ENCODE results near the gene CLCN3. TPM values are rescaled to one million over a fixed set of nuclear protein-coding genes. Genes with fewer than 3 reads are reported as not detected.
A peak's percentile ranks its signal among the peaks of the same experiment; 100 is the strongest.

The CLCN3 gene
- polyA plus RNA-seq, 3 donors from 2014 or later: 4.7 to 12.6 (median 9.2) TPM

GRCh38 chr4:169604903-169605331 is 15.5 kb upstream of the CLCN3 start:
- H3K9me3 Mint-ChIP-seq: no peaks in the 10 kb centered on the region
- H3K4me3 Mint-ChIP-seq: no peak overlapping the region
- peaks cover 7 to 18% (median 14%) of the 10 kb centered on the region in 3 donors for H3K36me3 Mint-ChIP-seq
- peak overlapping the region in 3 of 6 donors; percentile 21 to 27 (median 24) for H3K27ac Mint-ChIP-seq
- DNase-seq: no peak
- peaks cover 4 to 41% of the 10 kb centered on the region in 2 donors for H3K4me1 Mint-ChIP-seq
- no peaks in the 10 kb centered on the region for H3K27me3 Mint-ChIP-seq (ENCODE audit: low read depth in 3 of 3)

DNA sequence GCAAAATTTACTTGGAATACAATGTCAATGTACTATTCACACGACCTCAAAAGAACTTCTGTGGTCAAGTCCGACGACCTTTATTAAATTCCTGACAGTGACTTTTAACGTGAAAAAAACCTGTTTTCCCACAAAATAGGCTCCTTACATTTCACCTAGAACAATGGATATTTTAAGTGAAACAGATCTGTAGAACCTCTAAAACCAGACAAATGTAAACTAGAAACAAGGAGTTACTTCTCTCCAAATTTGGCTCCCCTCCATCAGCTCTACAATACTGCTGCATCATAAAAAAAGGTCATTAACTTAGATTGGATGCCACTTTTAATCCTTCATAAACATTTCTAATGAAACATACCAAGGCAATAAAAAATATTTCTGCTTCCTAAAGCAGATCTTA is 9.2 kb upstream of the CLCN3 start:
- peak overlapping the region; percentile 22 to 99 (median 94) for H3K4me3 Mint-ChIP-seq

DNA sequence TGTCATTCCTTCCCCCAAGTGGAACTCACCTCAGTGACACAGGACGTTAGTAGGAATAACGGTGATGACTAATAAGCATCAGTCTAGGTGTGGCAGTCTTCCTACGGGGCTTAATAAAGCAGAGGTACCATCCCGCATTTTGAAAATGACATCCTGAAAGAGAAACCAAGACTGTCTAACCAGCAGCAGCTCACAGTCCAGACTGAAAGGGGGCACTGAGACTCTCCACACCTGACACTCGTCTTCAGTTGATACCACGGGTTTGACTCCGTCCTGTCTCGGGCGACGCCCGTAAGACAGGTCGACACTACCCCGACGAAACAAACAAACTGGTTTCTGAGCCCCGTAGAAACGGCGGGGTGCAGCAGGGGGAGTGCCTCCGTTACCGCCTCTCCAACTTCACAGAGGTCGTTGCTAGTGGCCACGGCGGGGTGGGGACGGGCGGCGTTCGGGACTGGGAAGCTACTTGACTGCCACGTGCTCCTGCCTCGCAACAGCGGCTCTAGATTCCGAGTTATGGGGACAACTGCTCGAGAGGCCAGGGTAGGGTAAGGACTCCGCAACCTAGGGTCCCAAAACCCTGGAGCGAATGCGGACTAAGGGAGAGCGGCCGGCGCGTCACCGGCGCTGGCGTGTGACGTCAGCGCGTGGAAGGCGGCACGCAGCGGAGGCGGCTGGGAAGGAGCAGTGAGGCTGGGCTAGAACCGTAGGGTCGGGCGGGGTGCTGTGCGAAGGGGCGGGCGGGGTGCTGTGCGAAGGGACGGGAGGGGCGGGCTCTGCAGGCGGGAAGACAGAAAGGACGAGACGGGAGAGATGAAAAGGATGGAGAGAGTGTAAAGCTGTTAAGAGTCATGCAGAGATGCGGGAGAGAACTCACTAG is 8.1 kb upstream of the CLCN3 start, which contains the start of gene NEK1:
Gene NEK1 (minus strand): TSS at position 593 of the 880 bp plus-strand sequence. CDS start 9,953 bp downstream, outside the sequence.
- Mint-ChIP-seq H3K27me3 (ENCODE audit: low read depth in 3 of 3) (peaks cover 6 to 10% (median 8%) of the 10 kb centered on the region in 3 donors), H3K4me3 (peak within 1 kb of the TSS; percentile 91 to 99 (median 95)), H3K4me1 (peaks cover 28 to 39% of the 10 kb centered on the region in 2 donors), H3K27ac (peak within 1 kb of the TSS; percentile 96 to 100 (median 100)), H3K36me3 (peaks cover 0 to under 1% (median 0%) of the 10 kb centered on the region in 3 donors), H3K9me3 (no peaks in the 10 kb centered on the region)
- peak; percentile 87 to 89 (median 89) for DNase-seq

More for the DNA sequence above, 9.2 kb upstream of the CLCN3 start:
- Mint-ChIP-seq H3K27ac (peak overlapping the region; percentile 96 to 100 (median 100)), H3K4me1 (peaks cover 28 to 49% of the 10 kb centered on the region in 2 donors), H3K36me3 (peaks cover 0 to 8% (median 4%) of the 10 kb centered on the region in 3 donors), H3K9me3 (no peaks in the 10 kb centered on the region), H3K27me3 (ENCODE audit: low read depth in 3 of 3) (peaks cover 6 to 10% (median 8%) of the 10 kb centered on the region in 3 donors)
- DNase-seq: no peak

DNA sequence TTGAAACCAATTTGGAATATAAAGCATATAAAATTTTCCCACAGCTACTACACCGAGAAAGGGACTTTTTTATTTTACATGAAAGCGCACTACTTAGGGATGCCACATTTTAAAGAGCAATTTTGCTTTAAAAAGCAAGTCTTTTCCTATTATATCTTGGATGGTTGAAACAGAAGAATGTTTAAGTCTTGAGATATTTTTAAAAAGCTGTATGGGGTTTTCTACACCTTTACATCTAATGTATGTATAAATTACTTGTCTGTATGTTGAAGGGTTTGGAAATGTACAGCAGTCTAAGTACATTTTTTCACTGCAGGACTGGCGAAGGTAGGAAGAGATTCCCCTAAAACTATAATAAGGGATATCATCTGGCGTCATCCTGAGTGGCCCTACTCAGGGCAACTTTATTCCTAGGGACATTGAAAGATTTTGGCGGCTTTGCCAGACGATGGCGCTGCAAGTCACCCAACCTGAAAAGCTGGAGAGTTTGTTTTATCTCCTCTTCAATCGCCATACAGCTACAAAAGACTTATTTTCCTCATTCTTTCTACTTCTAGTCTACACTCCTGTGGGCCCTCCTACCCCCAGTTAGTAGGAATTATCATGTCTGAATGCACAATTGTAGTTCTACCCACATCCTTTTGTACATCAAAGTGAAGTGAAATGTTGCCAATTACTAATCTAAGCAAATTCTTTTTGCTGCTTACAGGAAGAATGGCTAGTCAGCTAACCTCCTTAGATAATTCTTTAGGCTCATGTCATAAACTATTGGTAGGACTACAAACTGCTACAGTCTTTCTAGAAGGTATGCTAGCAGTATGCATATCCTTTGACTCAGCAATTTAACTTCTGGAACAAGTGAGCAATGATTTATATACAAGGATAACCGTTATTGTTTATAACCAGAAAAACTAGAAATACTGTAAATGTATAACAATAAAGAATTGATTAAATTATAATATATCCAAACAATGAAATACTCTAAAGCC is 7.2 kb upstream of the CLCN3 start:
- Mint-ChIP-seq H3K27ac (peak overlapping the region; percentile 96 to 100 (median 100)), H3K27me3 (ENCODE audit: low read depth in 3 of 3) (peaks cover 6 to 10% (median 8%) of the 10 kb centered on the region in 3 donors), H3K4me1 (peaks cover 28 to 39% of the 10 kb centered on the region in 2 donors), H3K36me3 (no peaks in the 10 kb centered on the region), H3K4me3 (peak overlapping the region; percentile 91 to 99 (median 95)), H3K9me3 (no peaks in the 10 kb centered on the region)
- peak; percentile 67 to 70 (median 69) for DNase-seq

- no peaks in the 10 kb centered on the region for H3K36me3 Mint-ChIP-seq
- H3K27ac Mint-ChIP-seq: peak overlapping the region in 2 of 6 donors; percentile 24 to 37
- no peaks in the 10 kb centered on the region for H3K9me3 Mint-ChIP-seq
- H3K27me3 Mint-ChIP-seq (ENCODE audit: low read depth in 3 of 3): peaks cover 17 to 22% (median 20%) of the 10 kb centered on the region in 3 donors
- H3K4me3 Mint-ChIP-seq: no peak overlapping the region
- H3K4me1 Mint-ChIP-seq: peaks cover 44 to 53% of the 10 kb centered on the region in 2 donors
- DNase-seq: no peak
Measured at GRCh38 chr4:169615467-169616106, 4.8 kb upstream of the CLCN3 start.

DNA sequence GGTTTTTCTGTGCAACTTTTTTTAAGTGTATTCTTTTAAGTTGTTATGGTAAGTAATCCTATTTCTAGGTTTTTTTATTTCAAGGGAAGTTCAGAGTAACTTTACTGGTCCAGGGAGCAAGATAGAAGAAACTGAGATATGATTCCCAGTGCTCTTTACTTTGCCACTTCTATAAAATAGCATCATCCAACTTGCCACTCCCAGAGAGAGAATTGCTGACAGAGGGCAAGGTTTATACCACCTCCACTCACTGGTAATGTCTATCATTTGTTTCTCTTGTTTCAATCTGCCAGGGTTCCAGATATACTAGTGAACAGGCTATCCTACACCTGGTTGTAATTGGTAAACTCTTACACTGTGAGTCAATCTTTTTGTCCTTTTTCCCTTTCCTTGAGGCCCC is 3.5 kb upstream of the CLCN3 start:
- Mint-ChIP-seq H3K36me3 (no peaks in the 10 kb centered on the region), H3K9me3 (no peaks in the 10 kb centered on the region), H3K27ac (peak overlapping the region in 2 of 6 donors; percentile 6 to 79), H3K4me1 (peaks cover 44 to 53% of the 10 kb centered on the region in 2 donors), H3K4me3 (no peak overlapping the region), H3K27me3 (ENCODE audit: low read depth in 3 of 3) (peaks cover 20 to 28% (median 22%) of the 10 kb centered on the region in 3 donors)
- no peak for DNase-seq

DNA sequence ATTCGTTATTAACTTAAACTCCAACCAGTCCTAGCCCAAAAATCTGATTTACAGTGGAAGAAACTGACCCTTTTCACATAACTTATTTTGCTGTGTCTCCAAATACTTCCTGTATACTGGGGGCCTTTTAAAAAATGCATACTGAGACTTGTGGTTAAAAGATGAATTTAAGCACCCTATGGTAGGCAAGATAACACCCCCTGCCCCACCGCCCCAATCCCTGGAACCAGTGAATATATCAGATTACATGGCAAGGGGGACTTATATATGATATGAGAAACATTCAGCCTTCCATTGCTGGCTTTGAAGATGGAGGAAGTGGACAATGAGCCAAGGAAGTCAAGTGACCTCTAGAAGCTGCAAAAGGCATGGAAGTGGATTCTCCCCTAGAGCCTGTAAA is 3.1 kb upstream of the CLCN3 start:
- no peak for DNase-seq
- Mint-ChIP-seq H3K36me3 (no peaks in the 10 kb centered on the region), H3K4me3 (no peak overlapping the region), H3K9me3 (no peaks in the 10 kb centered on the region), H3K27ac (peak overlapping the region in 4 of 6 donors; percentile 6 to 79 (median 60)), H3K27me3 (ENCODE audit: low read depth in 3 of 3) (peaks cover 22 to 27% (median 22%) of the 10 kb centered on the region in 3 donors), H3K4me1 (peaks cover 44 to 53% of the 10 kb centered on the region in 2 donors)

- peak overlapping the region; percentile 98 to 100 (median 100) for H3K27ac Mint-ChIP-seq
- peaks cover 19 to 23% (median 21%) of the 10 kb centered on the region in 3 donors for H3K27me3 Mint-ChIP-seq (ENCODE audit: low read depth in 3 of 3)
- H3K4me1 Mint-ChIP-seq: peaks cover 44 to 53% of the 10 kb centered on the region in 2 donors
- H3K36me3 Mint-ChIP-seq: no peaks in the 10 kb centered on the region
- peak overlapping the region in 3 of 5 donors; percentile 34 to 99 (median 94) for H3K4me3 Mint-ChIP-seq
- DNase-seq: no peak
- H3K9me3 Mint-ChIP-seq: no peaks in the 10 kb centered on the region
Measured at GRCh38 chr4:169618286-169618685, 2.1 kb upstream of the CLCN3 start.

GRCh38 chr4:169618986-169619385 is 1.4 kb upstream of the CLCN3 start:
- peaks cover 19 to 23% (median 21%) of the 10 kb centered on the region in 3 donors for H3K27me3 Mint-ChIP-seq (ENCODE audit: low read depth in 3 of 3)
- H3K9me3 Mint-ChIP-seq: no peaks in the 10 kb centered on the region
- peak overlapping the region; percentile 94 to 100 (median 99) for H3K4me3 Mint-ChIP-seq
- no peaks in the 10 kb centered on the region for H3K36me3 Mint-ChIP-seq
- peaks cover 46 to 56% of the 10 kb centered on the region in 2 donors for H3K4me1 Mint-ChIP-seq
- H3K27ac Mint-ChIP-seq: peak overlapping the region; percentile 98 to 100 (median 100)
- DNase-seq: no peak

DNA sequence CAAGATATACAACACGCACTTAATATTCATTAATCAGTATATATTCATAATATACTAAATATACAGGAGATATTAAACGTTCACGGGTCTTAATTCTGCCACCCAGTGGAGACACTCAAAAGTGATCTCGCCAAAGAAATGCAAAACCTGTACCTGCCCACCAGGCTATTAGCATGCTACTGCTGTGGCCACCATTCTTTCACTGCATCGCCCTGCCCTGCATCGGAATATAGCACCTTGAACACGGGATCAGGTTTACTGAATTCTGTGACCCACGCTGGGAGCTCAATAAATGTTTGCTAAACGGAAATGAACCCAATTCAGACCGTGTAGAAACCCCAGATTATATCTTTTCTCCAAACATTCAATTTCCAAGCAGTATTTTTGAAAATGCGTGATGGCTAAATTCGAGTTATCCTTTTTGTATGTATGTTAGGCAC is 840 bp upstream of the CLCN3 start:
- Mint-ChIP-seq H3K9me3 (no peaks in the 10 kb centered on the region), H3K36me3 (no peaks in the 10 kb centered on the region), H3K27ac (peak overlapping the region; percentile 98 to 100 (median 100)), H3K4me3 (peak overlapping the region; percentile 94 to 100 (median 99)), H3K27me3 (ENCODE audit: low read depth in 3 of 3) (peaks cover 19 to 23% (median 21%) of the 10 kb centered on the region in 3 donors), H3K4me1 (peaks cover 46 to 56% of the 10 kb centered on the region in 2 donors)
- DNase-seq: peak; percentile 61 to 67 (median 64)

- H3K9me3 Mint-ChIP-seq: no peaks in the 10 kb centered on the region
- H3K4me3 Mint-ChIP-seq: peak overlapping the region; percentile 94 to 100 (median 99)
- H3K27ac Mint-ChIP-seq: peak overlapping the region; percentile 98 to 100 (median 100)
- H3K4me1 Mint-ChIP-seq: peaks cover 46 to 65% of the 10 kb centered on the region in 2 donors
- H3K27me3 Mint-ChIP-seq (ENCODE audit: low read depth in 3 of 3): peaks cover 19 to 23% (median 19%) of the 10 kb centered on the region in 3 donors
- H3K36me3 Mint-ChIP-seq: no peaks in the 10 kb centered on the region
- DNase-seq: no peak
Measured at GRCh38 chr4:169620880-169621248, 486 bp downstream of the CLCN3 start.

DNA sequence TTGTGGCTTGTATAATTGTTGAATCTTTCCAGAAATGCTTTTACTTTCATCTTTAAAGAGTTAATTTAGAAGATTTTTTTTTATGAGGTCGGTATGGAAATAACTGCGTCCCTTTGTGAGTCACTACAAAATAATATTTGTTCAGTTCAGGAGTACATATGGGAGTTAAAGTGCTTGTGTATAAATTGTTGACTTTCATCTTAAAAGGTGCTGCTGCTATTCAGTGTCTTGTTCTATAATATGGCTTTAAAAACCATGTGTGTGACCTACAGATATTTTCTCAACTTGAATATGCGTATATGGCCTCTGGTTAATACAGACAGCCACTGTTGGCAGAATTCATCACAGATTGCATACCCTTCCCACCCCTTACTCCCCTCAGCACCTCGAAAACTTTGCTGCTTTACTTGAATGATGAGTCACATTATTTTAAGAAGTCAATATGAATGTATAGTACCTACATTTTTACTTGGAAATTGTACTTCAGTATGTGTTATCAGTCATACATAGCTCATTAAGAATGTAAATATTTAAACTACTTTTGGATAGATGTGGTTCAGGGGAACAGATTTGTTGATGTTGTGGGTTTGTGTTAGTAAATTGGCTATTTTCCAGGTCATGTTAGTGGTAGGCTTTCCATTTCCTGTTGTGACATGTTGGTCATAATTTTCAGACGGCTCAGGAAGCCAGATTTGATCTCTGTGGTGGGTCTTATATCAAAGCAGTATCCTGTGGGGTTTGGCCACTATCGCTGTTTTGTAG is 1.5 kb downstream of the CLCN3 start:
- H3K9me3 Mint-ChIP-seq: no peaks in the 10 kb centered on the region
- H3K27me3 Mint-ChIP-seq (ENCODE audit: low read depth in 3 of 3): peaks cover 19 to 23% (median 19%) of the 10 kb centered on the region in 3 donors
- no peaks in the 10 kb centered on the region for H3K36me3 Mint-ChIP-seq
- H3K4me1 Mint-ChIP-seq: peaks cover 49 to 69% of the 10 kb centered on the region in 2 donors
- peak overlapping the region; percentile 78 to 100 (median 99) for H3K4me3 Mint-ChIP-seq
- peak; percentile 74 to 80 (median 77) for DNase-seq
- H3K27ac Mint-ChIP-seq: peak overlapping the region; percentile 87 to 100 (median 98)

Measured in immature natural killer cell (primary cell).